H1 (cell line): Measurements from ENCODE around the gene NEO1. TPM values are rescaled to one million over a fixed set of nuclear protein-coding genes. Genes with fewer than 3 reads are reported as not detected.

Experiments
- CTCF ChIA-PET: fragments of 300-600 bp; sonication (Branson Sonifier 250); formaldehyde crosslinking; loops from one replicate; lab custom pipeline; 2021; ENCODE audit not compliant: partially characterized antibody; lab: Charles Lee
- POLR2A ChIA-PET: fragments of 300-600 bp; sonication (Branson Sonifier 250); formaldehyde crosslinking; loops from one replicate; lab custom pipeline; 2021; ENCODE audit warnings: inconsistent platforms; ENCODE audit not compliant: partially characterized antibody; lab: Charles Lee
- DNase-seq, 2 experiments: peaks; one replicate each; pipeline versions ENCODE4 v3.0.0 to v3.0.0-alpha.2; 2010 to 2022; ENCODE audit warnings: low spot score in 2 of 2, low read depth in 1 of 2, mixed read lengths in 1 of 2
- FAIRE-seq: peaks from 2 replicates; lab custom pipeline; 2011; peaks lifted over from hg19 to GRCh38; lab: Jason Lieb, UNC
- H2AFZ ChIP-seq: 2 replicates; pipeline ENCODE4 v1.8.1; 2012; ENCODE audit warnings: low read length, inconsistent platforms
- H2AK5ac ChIP-seq: 2 replicates; pipeline ENCODE4 v1.6.1; 2013; ENCODE audit warnings: low read depth, low read length
- H2BK120ac ChIP-seq: replicated peaks from 2 replicates; pipeline ENCODE3; 2013; ENCODE audit warnings: low read depth, low read length, inconsistent platforms
- H2BK12ac ChIP-seq: 2 replicates; pipeline ENCODE4 v1.6.1; 2013; ENCODE audit warnings: low read depth, low read length
- H2BK15ac ChIP-seq: 2 replicates; pipeline ENCODE4 v1.6.1; 2013; ENCODE audit warnings: low read length
- H2BK20ac ChIP-seq: 2 replicates; pipeline ENCODE4 v1.6.1; 2013; ENCODE audit warnings: low read length
- H2BK5ac ChIP-seq: 2 replicates; pipeline ENCODE4 v1.6.1; 2013; ENCODE audit warnings: low read depth, low read length
- H3K14ac ChIP-seq: 2 replicates; pipeline ENCODE4 v1.6.1; 2013; ENCODE audit warnings: inconsistent platforms; ENCODE audit not compliant: insufficient read length
- H3K18ac ChIP-seq: 2 replicates; pipeline ENCODE4 v1.6.1; 2013; ENCODE audit warnings: low read length; ENCODE audit errors: extremely low read depth
- H3K23ac ChIP-seq: 2 replicates; pipeline ENCODE4 v1.6.1; 2013; ENCODE audit warnings: inconsistent platforms; ENCODE audit not compliant: insufficient read length
- H3K23me2 ChIP-seq: 2 replicates; pipeline ENCODE4 v1.6.1; 2013; ENCODE audit warnings: low read depth, low read length
- H3K27ac ChIP-seq: 2 replicates; pipeline ENCODE4 v1.6.1; 2011; ENCODE audit warnings: low read depth, low read length, inconsistent platforms
- H3K27me3 ChIP-seq, 4 experiments: replicated peaks in 1 of 4; 1 replicate in 1 of 4; 2 replicates in 3 of 4; pipeline versions ENCODE4 v1.6.1 to v1.8.1; 2011 to 2013; ENCODE audit warnings: low read length in 3 of 4, mild to moderate bottlenecking in 3 of 4, inconsistent platforms in 2 of 4, mixed read lengths in 2 of 4, moderate library complexity in 1 of 4; ENCODE audit not compliant: control insufficient read depth in 3 of 4, insufficient read depth in 3 of 4; ENCODE audit errors: extremely low read depth in 1 of 4
- H3K36me3 ChIP-seq, 4 experiments: 2 replicates each; pipeline versions ENCODE4 v1.6.1 to v1.8.1; 2011 to 2013; ENCODE audit warnings: mild to moderate bottlenecking in 4 of 4, low read length in 3 of 4, moderate library complexity in 2 of 4, control low read depth in 1 of 4, inconsistent platforms in 1 of 4; ENCODE audit not compliant: insufficient read depth in 4 of 4, control insufficient read depth in 2 of 4
- H3K4ac ChIP-seq: replicated peaks from 2 replicates; pipeline ENCODE3; 2013; ENCODE audit warnings: low read length, low read depth, mixed read lengths, inconsistent platforms; ENCODE audit not compliant: insufficient read length
- H3K4me1 ChIP-seq, 4 experiments: replicated peaks in 1 of 4; 1 replicate in 1 of 4; 2 replicates in 3 of 4; pipeline versions ENCODE4 v1.6.1 to v1.8.1; 2011 to 2013; ENCODE audit warnings: low read length in 3 of 4, inconsistent platforms in 2 of 4, mixed read lengths in 1 of 4; ENCODE audit not compliant: insufficient read depth in 4 of 4, control insufficient read depth in 3 of 4
- H3K4me2 ChIP-seq, 2 experiments: 2 replicates each; pipeline versions ENCODE4 v1.6.1 to v1.8.1; 2011 to 2013; ENCODE audit warnings: low read depth in 2 of 2, low read length in 2 of 2, control low read depth in 1 of 2, inconsistent platforms in 1 of 2, mild to moderate bottlenecking in 1 of 2; ENCODE audit not compliant: insufficient read depth in 1 of 2
- H3K4me3 ChIP-seq, 4 experiments: fragments of 200-600, 300-600 bp in 1 of 4; sonication (generic), shearing (Covaris generic), sonication (Bioruptor Twin) in 1 of 4; 2 replicates each; pipeline versions ENCODE4 v1.5.1 to v1.8.1; 2011 to 2016; ENCODE audit warnings: low read length in 4 of 4, low read depth in 3 of 4, control low read depth in 2 of 4, inconsistent platforms in 2 of 4, mild to moderate bottlenecking in 2 of 4, mixed read lengths in 1 of 4, moderate library complexity in 1 of 4; ENCODE audit not compliant: insufficient read depth in 2 of 4; ENCODE audit errors: extremely low read depth in 1 of 4
- H3K56ac ChIP-seq: replicated peaks from 2 replicates; pipeline ENCODE3; 2013; ENCODE audit warnings: low read depth, mild to moderate bottlenecking, mixed read lengths, low read length, inconsistent platforms; ENCODE audit not compliant: insufficient read length
- H3K79me1 ChIP-seq: 2 replicates; pipeline ENCODE4 v1.6.1; 2013; ENCODE audit warnings: low read depth, low read length, control low read depth
- H3K79me2 ChIP-seq, 2 experiments: 2 replicates each; pipeline versions ENCODE4 v1.6.1 to v1.8.1; 2012 to 2013; ENCODE audit warnings: low read length in 2 of 2, mild to moderate bottlenecking in 2 of 2, inconsistent platforms in 1 of 2; ENCODE audit not compliant: insufficient read depth in 2 of 2, control insufficient read depth in 1 of 2
- H3K9ac ChIP-seq, 4 experiments: replicated peaks in 1 of 4; 1 replicate in 1 of 4; 2 replicates in 3 of 4; pipeline versions ENCODE4 v1.6.1 to v1.8.1; 2011 to 2013; ENCODE audit warnings: low read depth in 3 of 4, low read length in 3 of 4, control low read depth in 2 of 4, mild to moderate bottlenecking in 2 of 4, moderate library complexity in 2 of 4, inconsistent platforms in 1 of 4; ENCODE audit errors: extremely low read depth in 1 of 4
- H3K9me3 ChIP-seq, 2 experiments: 2 replicates each; pipeline versions ENCODE4 v1.6.1 to v1.8.1; 2012 to 2013; ENCODE audit warnings: mild to moderate bottlenecking in 2 of 2, moderate library complexity in 2 of 2, control low read depth in 1 of 2, inconsistent platforms in 1 of 2, low read depth in 1 of 2, low read length in 1 of 2, mixed read lengths in 1 of 2; ENCODE audit not compliant: insufficient read depth in 2 of 2
- H4K20me1 ChIP-seq, 2 experiments: replicated peaks in 1 of 2; 2 replicates each; pipeline versions ENCODE3 to v1.8.1; 2011 to 2013; ENCODE audit warnings: inconsistent platforms in 2 of 2, low read length in 2 of 2, mild to moderate bottlenecking in 1 of 2; ENCODE audit not compliant: insufficient read depth in 2 of 2, control insufficient read depth in 1 of 2
- H4K5ac ChIP-seq: 2 replicates; pipeline ENCODE4 v1.6.1; 2013; ENCODE audit warnings: low read length, low read depth, mixed read lengths, inconsistent platforms; ENCODE audit not compliant: insufficient read length
- H4K8ac ChIP-seq: 2 replicates; pipeline ENCODE4 v1.8.0; 2013; ENCODE audit warnings: mild to moderate bottlenecking, moderate library complexity, low read length, inconsistent platforms; ENCODE audit not compliant: insufficient read depth; ENCODE audit errors: extremely low read depth
- H4K91ac ChIP-seq: replicated peaks from 2 replicates; pipeline ENCODE3; 2013; ENCODE audit warnings: low read length, mixed read lengths, inconsistent platforms; ENCODE audit not compliant: insufficient read length
- CEBPB ChIP-seq: IDR thresholded peaks from 2 replicates; pipeline ENCODE4 v1.6.1; 2012; ENCODE audit warnings: low read depth, low read length
- WGBS, 2 experiments: shearing (Covaris generic) in 1 of 2; methylation state at CpG; one replicate each; pipeline versions ENCODE4 v1.1.6 to v1.1.7; 2013 to 2015; ENCODE audit warnings: low lambda C conversion rate in 2 of 2, mixed read lengths in 2 of 2, inconsistent platforms in 1 of 2, low coverage in 1 of 2, missing lambda C conversion rate in 1 of 2; ENCODE audit not compliant: insufficient replicate concordance in 2 of 2, insufficient coverage in 1 of 2, insufficient read length in 1 of 2; ENCODE audit errors: extremely low coverage in 1 of 2, missing lambda C conversion rate in 1 of 2; 5-methylcytosine and 5-hydroxymethylcytosine counted together
- polyA plus RNA-seq, 7 experiments: library from polyadenylated mRNA; depleted of rRNA in 3 of 7; stranded (reverse) in 5 of 7; unstranded in 2 of 7; fragments of >200 nt in 5 of 7; fragments of 200-250 nt in 2 of 7; gene quantifications; 1 replicate in 5 of 7; 2 replicates in 1 of 7; 4 replicates in 1 of 7; pipeline versions ENCODE4 v1.2.1 to v1.2.3, GENCODE V29; 2011 to 2013; ENCODE audit warnings: missing spikeins in 2 of 7, mixed read lengths in 2 of 7
- total RNA-seq: library from RNA; stranded (reverse); fragmentation: NEBNext Ultra II Directional; extraction: Animal tissue kit (Norgen Biotek cat#: 25700); gene quantifications from 2 replicates; pipeline ENCODE4 v1.2.1, GENCODE V29; 2021
- TF ChIP-seq, protein P1 (sequence below), 3 experiments: IDR thresholded peaks; 1 replicate in 2 of 3; 2 replicates in 1 of 3; pipeline versions ENCODE4 v1.5.1 to v1.6.1; 2011; ENCODE audit warnings: low read length in 3 of 3, mild to moderate bottlenecking in 3 of 3, inconsistent platforms in 2 of 3, low read depth in 1 of 3, moderate library complexity in 1 of 3; ENCODE audit not compliant: insufficient read depth in 1 of 3; ENCODE audit errors: control extremely low read depth in 1 of 3

NEO1 gene
- total and polyA plus RNA-seq, 2 of the 8 experiments (the other 6 are each of a cell fraction or from before 2014, with no cell fraction given): 36.0 to 51.0 TPM

GRCh38 chr15:73114064-73114463, 61.8 kb downstream of the NEO1 start:
- no peak overlapping the region for H4K8ac ChIP-seq
- H2AK5ac ChIP-seq: no peak overlapping the region
- H2BK15ac ChIP-seq: no peak overlapping the region
- no peak overlapping the region for H3K23ac ChIP-seq
- H3K79me2 ChIP-seq: 0 out of 4 replicates have a peak, but pooled peaks cover 0 to 6% of the 10 kb centered on the region in 2 experiments
- FAIRE-seq (peak; percentile 65), DNase-seq (peak in 1 of 2 experiments; percentile 17)
- H3K9ac ChIP-seq: no peak overlapping the region
- H3K4ac ChIP-seq: no peak overlapping the region
- H3K4me3 ChIP-seq: no peak overlapping the region; a peak in 1 of 8 replicates
- H2BK12ac ChIP-seq: no peak overlapping the region
- TF ChIP-seq, protein P1, sequence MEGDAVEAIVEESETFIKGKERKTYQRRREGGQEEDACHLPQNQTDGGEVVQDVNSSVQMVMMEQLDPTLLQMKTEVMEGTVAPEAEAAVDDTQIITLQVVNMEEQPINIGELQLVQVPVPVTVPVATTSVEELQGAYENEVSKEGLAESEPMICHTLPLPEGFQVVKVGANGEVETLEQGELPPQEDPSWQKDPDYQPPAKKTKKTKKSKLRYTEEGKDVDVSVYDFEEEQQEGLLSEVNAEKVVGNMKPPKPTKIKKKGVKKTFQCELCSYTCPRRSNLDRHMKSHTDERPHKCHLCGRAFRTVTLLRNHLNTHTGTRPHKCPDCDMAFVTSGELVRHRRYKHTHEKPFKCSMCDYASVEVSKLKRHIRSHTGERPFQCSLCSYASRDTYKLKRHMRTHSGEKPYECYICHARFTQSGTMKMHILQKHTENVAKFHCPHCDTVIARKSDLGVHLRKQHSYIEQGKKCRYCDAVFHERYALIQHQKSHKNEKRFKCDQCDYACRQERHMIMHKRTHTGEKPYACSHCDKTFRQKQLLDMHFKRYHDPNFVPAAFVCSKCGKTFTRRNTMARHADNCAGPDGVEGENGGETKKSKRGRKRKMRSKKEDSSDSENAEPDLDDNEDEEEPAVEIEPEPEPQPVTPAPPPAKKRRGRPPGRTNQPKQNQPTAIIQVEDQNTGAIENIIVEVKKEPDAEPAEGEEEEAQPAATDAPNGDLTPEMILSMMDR (IDR thresholded peaks at IDR 0.05; ENCODE audit: control extremely low read depth in 1 of 3, insufficient read depth in 1 of 3, low read depth in 1 of 3, low read length in 3 of 3): no peak
- no peak for TF ChIP-seq CEBPB
- TF ChIP-seq, all 59 proteins: peak for 0
- no peak overlapping the region; a peak in 1 of 4 replicates for H3K4me2 ChIP-seq
- no peaks in the 10 kb centered on the region for H3K27me3 ChIP-seq
- no peak overlapping the region for H4K5ac ChIP-seq
- H2BK120ac ChIP-seq: no peak overlapping the region
- ChIA-PET POLR2A (interaction anchor here (1.2 to 3.1 kb wide), 2 partner anchors 62 to 110 kb away, joined by 3 to 7 read pairs; partner anchors contain the start of gene NEO1), CTCF (interaction anchor here (0.7 to 1.4 kb wide), 6 partner anchors 10 to 330 kb away, joined by 3 to 6 read pairs (median 4); partner anchors contain the start of gene ADPGK)
- H3K36me3 ChIP-seq: no peaks in the 10 kb centered on the region; a peak in 1 of 8 replicates
- no peaks in the 10 kb centered on the region for H3K79me1 ChIP-seq
- peaks cover 0 to 3% (median 1%) of the 10 kb centered on the region in 4 experiments; a peak in 2 of 7 replicates for H3K4me1 ChIP-seq
- 71% methylated on average over 7 of the region's 7 CpGs; no CpG with 5 or more reads in 1 of the 2 experiments for WGBS, 2 experiments
- no peak overlapping the region for H3K56ac ChIP-seq
- H2AFZ ChIP-seq: no peak overlapping the region
- H3K18ac ChIP-seq: no peak overlapping the region
- no peak overlapping the region for H3K14ac ChIP-seq
- H3K9me3 ChIP-seq: no peaks in the 10 kb centered on the region
- H2BK20ac ChIP-seq: no peak overlapping the region
- no peak overlapping the region for H3K27ac ChIP-seq
- H4K20me1 ChIP-seq: no peaks in the 10 kb centered on the region
- H3K23me2 ChIP-seq: no peaks in the 10 kb centered on the region
- H4K91ac ChIP-seq: no peak overlapping the region
- H2BK5ac ChIP-seq: no peak overlapping the region
